HepG2 (cell line): ENCODE measurements around the gene CYSRT1. TPM values are rescaled to one million over a fixed set of nuclear protein-coding genes. Genes with fewer than 3 reads are reported as not detected.
A peak's percentile ranks its signal among the peaks of the same experiment; 100 is the strongest.

Source experiments
- BORCS8-MEF2B ChIP-seq: sonication (generic); formaldehyde crosslinking; IDR thresholded peaks from 2 replicates; pipeline ENCODE4 v1.8.0; 2022; ENCODE audit warnings: mild to moderate bottlenecking, missing genetic modification reagents
- EHMT2 ChIP-seq: fragments of 200-600 bp; sonication (generic); IDR thresholded peaks from 2 replicates; pipeline ENCODE4 v1.7.0; 2017; ENCODE audit warnings: antibody characterized with exemption, low read depth, low read length, borderline replicate concordance
- GFI1 ChIP-seq: sonication (generic); formaldehyde crosslinking; IDR thresholded peaks from 2 replicates; pipeline ENCODE4 v1.5.0; 2020; ENCODE audit warnings: missing genetic modification reagents, mild to moderate bottlenecking, borderline replicate concordance
- HMGXB3 ChIP-seq: sonication (generic); formaldehyde crosslinking; IDR thresholded peaks from 2 replicates; pipeline ENCODE4 v1.4.0; 2020; ENCODE audit warnings: missing genetic modification reagents, borderline replicate concordance
- HOXA5 ChIP-seq: sonication (generic); formaldehyde crosslinking; IDR thresholded peaks from 2 replicates; pipeline ENCODE4 v1.4.0; 2020; ENCODE audit warnings: missing genetic modification reagents
- IRX3 ChIP-seq: sonication (generic); formaldehyde crosslinking; IDR thresholded peaks from 2 replicates; pipeline ENCODE4 v1.8.1; 2023; ENCODE audit warnings: mild to moderate bottlenecking, low read depth, missing genetic modification reagents, borderline replicate concordance
- JDP2 ChIP-seq: sonication (generic); formaldehyde crosslinking; IDR thresholded peaks from 2 replicates; pipeline ENCODE4 v1.8.1; 2022; ENCODE audit warnings: missing genetic modification reagents, borderline replicate concordance
- KDM5B ChIP-seq: sonication (generic); formaldehyde crosslinking; IDR thresholded peaks from 2 replicates; pipeline ENCODE4 v1.4.0; 2020; ENCODE audit warnings: missing genetic modification reagents, mild to moderate bottlenecking, borderline replicate concordance
- KMT2A ChIP-seq: sonication (generic); formaldehyde crosslinking; IDR thresholded peaks from 2 replicates; pipeline ENCODE4 v1.4.0; 2020; ENCODE audit warnings: missing genetic modification reagents
- NFKB2 ChIP-seq: sonication (generic); formaldehyde crosslinking; IDR thresholded peaks from 2 replicates; pipeline ENCODE4 v1.4.0; 2020; ENCODE audit warnings: missing genetic modification reagents, borderline replicate concordance
- NR2F1 ChIP-seq, 2 experiments: fragments of 450-650 bp in 1 of 2; formaldehyde crosslinking in 1 of 2; IDR thresholded peaks; 2 replicates each; pipeline versions ENCODE4 v1.5.0 to v1.6.1; 2016 to 2020; ENCODE audit warnings: mild to moderate bottlenecking in 1 of 2, missing compliant biosample characterization in 1 of 2, missing genetic modification reagents in 1 of 2, moderate library complexity in 1 of 2
- PHF20 ChIP-seq: sonication (generic); formaldehyde crosslinking; IDR thresholded peaks from 2 replicates; pipeline ENCODE4 v1.5.0; 2020; ENCODE audit warnings: mild to moderate bottlenecking, missing genetic modification reagents
- SKI ChIP-seq: fragments of 450-650 bp; IDR thresholded peaks from one replicate; pipeline ENCODE4 v1.6.1; 2018; ENCODE audit warnings: mild to moderate bottlenecking; ENCODE audit not compliant: partially characterized antibody
- TFE3 ChIP-seq: IDR thresholded peaks from 2 replicates; pipeline ENCODE4 v1.6.1; 2016
- ZBTB42 ChIP-seq: sonication (generic); formaldehyde crosslinking; IDR thresholded peaks from 2 replicates; pipeline ENCODE4 v1.5.0; 2020; ENCODE audit warnings: mild to moderate bottlenecking, missing genetic modification reagents
- ZMAT3 ChIP-seq: sonication (generic); formaldehyde crosslinking; conservative IDR thresholded peaks from 2 replicates; pipeline ENCODE4 v1.7.0; 2021; ENCODE audit warnings: missing genetic modification reagents
- ZNF556 ChIP-seq: sonication (generic); formaldehyde crosslinking; IDR thresholded peaks from 2 replicates; pipeline ENCODE4 v1.4.0; 2020; ENCODE audit warnings: mild to moderate bottlenecking, missing genetic modification reagents, borderline replicate concordance
- ZNF709 ChIP-seq: sonication (generic); formaldehyde crosslinking; IDR thresholded peaks from 2 replicates; pipeline ENCODE4 v1.5.0; 2020; ENCODE audit warnings: mild to moderate bottlenecking, missing genetic modification reagents
- ZNF766 ChIP-seq: sonication (generic); formaldehyde crosslinking; IDR thresholded peaks from 2 replicates; pipeline ENCODE4 v1.5.0; 2020; ENCODE audit warnings: missing genetic modification reagents, borderline replicate concordance
- ZNF773 ChIP-seq: sonication (generic); formaldehyde crosslinking; IDR thresholded peaks from 2 replicates; pipeline ENCODE4 v1.4.0; 2020; ENCODE audit warnings: missing genetic modification reagents, borderline replicate concordance
- ZXDC ChIP-seq: sonication (generic); formaldehyde crosslinking; IDR thresholded peaks from 2 replicates; pipeline ENCODE4 v1.5.0; 2020; ENCODE audit warnings: mild to moderate bottlenecking, missing genetic modification reagents
- polyA plus RNA-seq, 8 experiments: library from polyadenylated mRNA; depleted of rRNA in 3 of 8; stranded (reverse) in 7 of 8; unstranded in 1 of 8; fragments of >200 nt; fragmentation: Illumina TruSeq in 4 of 8; extraction: Trizol in 4 of 8; gene quantifications; 2 replicates each; pipeline versions ENCODE4 v1.2.1 to v1.2.3, GENCODE V29; 2011 to 2016; ENCODE audit warnings: low read depth in 4 of 8, missing spikeins in 1 of 8, mixed read lengths in 1 of 8; ENCODE audit not compliant: insufficient read depth in 1 of 8
- total RNA-seq, 5 experiments: library from RNA; depleted of rRNA; stranded (reverse); fragments of >200 nt; fragmentation: Illumina TruSeq; extraction: Trizol; gene quantifications; 2 replicates each; pipeline ENCODE4 v1.2.3, GENCODE V29; 2016; ENCODE audit warnings: low read depth in 1 of 5

CYSRT1 gene
- total and polyA plus RNA-seq, 2 of the 13 experiments (the other 11 are each of a cell fraction or from before 2014, with no cell fraction given), result 1.5 to 2.1 TPM

- 0 out of 4 replicates have a peak, but pooled peaks of 1 of the 2 experiments have one; percentile 51 for TF ChIP-seq NR2F1 (CRISPR knock-in tag; IDR thresholded peaks at IDR 0.05)
- TF ChIP-seq NFKB2 (CRISPR knock-in tag), result peak; percentile 77; the same call in 1 of the 2 replicates
- no peak for TF ChIP-seq EHMT2
- TF ChIP-seq TFE3 (CRISPR knock-in tag), result peak; percentile 14; the same call in 1 of the 2 replicates
- peak; percentile 88 for TF ChIP-seq ZMAT3
- TF ChIP-seq ZXDC, result peak; percentile 73; the same call in 1 of the 2 replicates
- TF ChIP-seq HOXA5 (CRISPR knock-in tag), result peak; percentile 84
- 0 out of 2 replicates have a peak, but pooled peaks have one; percentile 17 for TF ChIP-seq ZNF556 (CRISPR knock-in tag)
- TF ChIP-seq KDM5B (CRISPR knock-in tag), result peak; percentile 92
- TF ChIP-seq HMGXB3 (CRISPR knock-in tag), result peak; percentile 5; the same call in 1 of the 2 replicates
- peak; percentile 59; the same call in 1 of the 2 replicates for TF ChIP-seq ZNF773 (CRISPR knock-in tag)
- TF ChIP-seq SKI, result no peak
- peak; percentile 95 for TF ChIP-seq ZNF709 (CRISPR knock-in tag)
- TF ChIP-seq ZBTB42 (CRISPR knock-in tag), result no peak
- peak; percentile 74; the same call in 1 of the 2 replicates for TF ChIP-seq GFI1 (CRISPR knock-in tag)
- peak; percentile 67 for TF ChIP-seq KMT2A (CRISPR knock-in tag)
- TF ChIP-seq PHF20 (CRISPR knock-in tag), result no peak; the same call in none of the 2 replicates
- TF ChIP-seq BORCS8-MEF2B (CRISPR knock-in tag), result peak; percentile 78
- TF ChIP-seq ZNF766 (CRISPR knock-in tag), result peak; percentile 64; the same call in 1 of the 2 replicates
- no peak for TF ChIP-seq IRX3
- TF ChIP-seq JDP2 (CRISPR knock-in tag), result no peak
Measured at GRCh38 chr9:137240318-137240840, 15.4 kb downstream of the CYSRT1 start (continued).
